ENCODE data around the gene TET3.
"Not testable (repeated sequence)": the region's sequence is repeated elsewhere in the genome, so short reads cannot be mapped to it uniquely, and the experiment has no call there.

The TET3 gene

GRCh38 chr2:73984203-73984921 lies at the start of gene TET3:
Gene TET3, plus strand, starts transcription at chr2:73984910. Its CDS starts 1,494 bp downstream, at chr2:73986404.
- DNase-seq (ENCODE audit: low read depth), result no peak
- in situ Hi-C loops (cut with HindIII; ENCODE audit: low sequenced_read_pairs), result no loop called here
- TF ChIP-seq CTCF (IDR thresholded peaks at IDR 0.05; ENCODE audit: low read depth, low read length, missing control alignments), result no peak
- H3K4me3 ChIP-seq (ENCODE audit: low read depth, low read length), result peak within 1 kb of the TSS; percentile 50

GRCh38 chr2:73935641-73936040 lies 49.1 kb upstream of the TET3 start:
- no peak overlapping the region for H3K4me3 ChIP-seq (ENCODE audit: low read depth, low read length)
- DNase-seq (ENCODE audit: low read depth), result no peak
- in situ Hi-C loops (cut with HindIII; ENCODE audit: low sequenced_read_pairs), result no loop called here
- TF ChIP-seq CTCF (IDR thresholded peaks at IDR 0.05; ENCODE audit: low read depth, low read length, missing control alignments), result no peak

GRCh38 chr2:73937103-73937885 lies 47.4 kb upstream of the TET3 start:
- TF ChIP-seq CTCF (IDR thresholded peaks at IDR 0.05; ENCODE audit: low read depth, low read length, missing control alignments), result no peak

GRCh38 chr2:73937899-73938298 lies 46.8 kb upstream of the TET3 start:
- no peak overlapping the region for H3K4me3 ChIP-seq (ENCODE audit: low read depth, low read length)
- no peak for TF ChIP-seq CTCF (IDR thresholded peaks at IDR 0.05; ENCODE audit: low read depth, low read length, missing control alignments)
- DNase-seq (ENCODE audit: low read depth), result no peak
- in situ Hi-C loops (cut with HindIII; ENCODE audit: low sequenced_read_pairs), result no loop called here

More at GRCh38 chr2:73937103-73937885, 47.4 kb upstream of the TET3 start:
- H3K4me3 ChIP-seq (ENCODE audit: low read depth, low read length), result no peak overlapping the region
- DNase-seq (ENCODE audit: low read depth), result peak; percentile 55
- in situ Hi-C loops (cut with HindIII; ENCODE audit: low sequenced_read_pairs), result no loop called here

GRCh38 chr2:73938718-73939352 lies 45.9 kb upstream of the TET3 start:
- in situ Hi-C loops (cut with HindIII; ENCODE audit: low sequenced_read_pairs), result no loop called here
- no peak overlapping the region for H3K4me3 ChIP-seq (ENCODE audit: low read depth, low read length)
- peak; percentile 69 for DNase-seq (ENCODE audit: low read depth)
- TF ChIP-seq CTCF (IDR thresholded peaks at IDR 0.05; ENCODE audit: low read depth, low read length, missing control alignments), result no peak

- in situ Hi-C loops (cut with HindIII; ENCODE audit: low sequenced_read_pairs), result no loop called here
- peak; percentile 27 for DNase-seq (ENCODE audit: low read depth)
- no peak for TF ChIP-seq CTCF (IDR thresholded peaks at IDR 0.05; ENCODE audit: low read depth, low read length, missing control alignments)
- H3K4me3 ChIP-seq (ENCODE audit: low read depth, low read length), result no peak overlapping the region
Observed at GRCh38 chr2:73939419-73939818, 45.3 kb upstream of the TET3 start.

GRCh38 chr2:73940066-73940465 lies 44.6 kb upstream of the TET3 start:
- in situ Hi-C loops (cut with HindIII; ENCODE audit: low sequenced_read_pairs); H3K4me3 ChIP-seq (ENCODE audit: low read depth, low read length); DNase-seq (ENCODE audit: low read depth): not testable (repeated sequence)
